Mucosa of gallbladder (tissue), 1 donor: ENCODE results near the gene SFMBT2. TPM values are rescaled to one million over a fixed set of nuclear protein-coding genes. Genes with fewer than 3 reads are reported as not detected.
"Not testable (repeated sequence)": the region's sequence is repeated elsewhere in the genome, so short reads cannot be mapped to it uniquely, and the experiment has no call there.

Experiments used
- DNase-seq: peaks from one replicate; pipeline ENCODE4 v3.0.0-alpha.2; 2020; ENCODE audit warnings: low spot score
- total RNA-seq: library from RNA; stranded (reverse); gene quantifications from one replicate; pipeline ENCODE4 v1.2.1, GENCODE V29; 2021
- donor health status: DM: no; HTN: no; CAD: no.

Gene SFMBT2
- total RNA-seq, 1 donor from 2014 or later, result 19.8 TPM

DNA sequence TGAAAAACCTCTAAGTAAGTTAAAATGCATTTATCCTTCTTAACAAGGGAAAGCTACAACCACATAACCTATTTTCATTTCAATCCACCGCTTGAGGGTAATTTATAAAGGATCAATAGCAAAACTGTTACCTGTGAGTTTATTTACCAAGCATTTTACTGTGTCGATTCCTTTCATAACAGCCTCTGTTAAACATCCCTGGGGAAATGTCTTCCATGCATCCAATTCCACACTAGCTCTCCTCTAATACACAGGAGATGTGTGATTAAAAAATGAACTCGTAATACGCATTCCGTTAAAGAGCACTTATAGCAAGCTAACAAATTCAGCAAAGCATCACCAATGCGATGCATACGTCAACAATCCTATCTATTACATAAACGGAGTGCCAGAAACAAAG is 185.7 kb downstream of the SFMBT2 start:
- DNase-seq, result no peak

DNA sequence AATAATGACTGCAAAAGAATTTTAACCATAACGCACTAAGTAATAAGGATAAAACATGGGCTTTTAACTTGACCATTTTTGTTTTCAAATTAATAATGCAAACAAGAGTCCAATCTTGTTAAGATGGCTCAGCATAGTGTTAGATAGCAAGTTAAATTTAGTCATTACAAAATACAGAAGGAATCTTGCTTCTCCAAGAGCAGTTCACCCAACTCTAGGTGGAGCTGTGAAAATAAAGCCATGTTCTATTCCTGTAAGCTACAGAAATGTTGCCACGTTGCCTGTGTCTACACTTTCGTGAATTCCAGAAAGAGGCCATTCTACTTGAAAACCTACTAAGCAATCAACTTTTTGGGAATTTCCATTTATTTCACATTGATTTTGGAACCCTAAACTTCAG is 191.9 kb downstream of the SFMBT2 start:
- DNase-seq, result no peak

GRCh38 chr10:7212696-7213095 is 198.1 kb downstream of the SFMBT2 start:
- DNase-seq, result not testable (repeated sequence)

DNA sequence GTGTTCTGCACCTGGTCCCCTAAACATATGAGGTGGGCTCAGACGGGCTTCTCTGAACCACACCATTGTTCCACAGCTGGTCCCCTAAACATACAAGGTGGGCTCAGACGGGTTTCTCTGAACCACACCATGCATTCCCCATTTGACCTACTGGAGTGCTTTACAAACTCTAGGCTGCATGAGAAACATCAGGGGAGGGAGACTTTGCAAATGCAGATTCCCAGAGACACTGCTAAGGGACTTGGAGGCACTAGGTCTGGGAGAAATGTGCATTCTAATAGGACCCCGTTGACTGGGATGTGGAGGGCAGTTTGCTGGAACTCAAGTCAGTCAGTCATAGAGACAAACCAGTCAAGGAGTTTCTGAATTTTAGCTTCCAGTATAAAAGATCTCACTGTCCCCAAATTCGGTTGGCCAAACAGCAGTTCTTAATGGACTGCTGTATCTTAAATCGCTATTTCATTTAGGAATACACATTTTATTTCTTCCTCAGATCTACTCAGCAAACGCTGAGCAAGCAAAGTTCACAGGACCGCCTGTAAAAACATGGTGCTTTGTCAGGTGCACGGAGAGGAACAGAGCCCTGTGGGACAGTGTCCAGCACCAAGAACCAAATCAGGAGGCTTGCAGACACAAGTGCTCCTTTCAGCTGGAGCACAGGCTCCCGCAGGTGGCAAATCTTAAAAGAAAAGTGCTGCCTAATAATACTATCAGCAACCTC is 198.8 kb downstream of the SFMBT2 start:
- DNase-seq, result no peak

DNA sequence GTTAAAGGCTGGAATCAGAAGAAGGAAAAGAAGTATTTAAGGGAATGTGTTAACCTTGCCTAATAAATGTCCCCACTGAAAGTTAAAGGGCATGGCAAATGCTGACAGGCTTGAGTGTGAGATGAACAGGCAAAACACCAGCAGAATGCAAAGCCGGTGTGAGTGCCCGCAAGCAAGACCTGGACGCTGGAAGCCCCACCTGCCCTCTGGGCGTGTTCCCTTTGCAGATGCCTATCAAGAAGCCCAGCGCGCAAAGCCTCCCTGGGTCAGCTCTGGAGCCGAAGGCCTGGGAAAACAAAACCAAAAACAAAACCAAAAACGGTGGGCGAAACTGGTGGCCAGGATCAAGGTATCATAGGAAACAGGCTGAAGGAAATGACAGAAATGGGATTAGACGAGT is 200.3 kb downstream of the SFMBT2 start:
- DNase-seq, result no peak

GRCh38 chr10:7209458-7209857 is 201.4 kb downstream of the SFMBT2 start:
- DNase-seq, result no peak

DNA sequence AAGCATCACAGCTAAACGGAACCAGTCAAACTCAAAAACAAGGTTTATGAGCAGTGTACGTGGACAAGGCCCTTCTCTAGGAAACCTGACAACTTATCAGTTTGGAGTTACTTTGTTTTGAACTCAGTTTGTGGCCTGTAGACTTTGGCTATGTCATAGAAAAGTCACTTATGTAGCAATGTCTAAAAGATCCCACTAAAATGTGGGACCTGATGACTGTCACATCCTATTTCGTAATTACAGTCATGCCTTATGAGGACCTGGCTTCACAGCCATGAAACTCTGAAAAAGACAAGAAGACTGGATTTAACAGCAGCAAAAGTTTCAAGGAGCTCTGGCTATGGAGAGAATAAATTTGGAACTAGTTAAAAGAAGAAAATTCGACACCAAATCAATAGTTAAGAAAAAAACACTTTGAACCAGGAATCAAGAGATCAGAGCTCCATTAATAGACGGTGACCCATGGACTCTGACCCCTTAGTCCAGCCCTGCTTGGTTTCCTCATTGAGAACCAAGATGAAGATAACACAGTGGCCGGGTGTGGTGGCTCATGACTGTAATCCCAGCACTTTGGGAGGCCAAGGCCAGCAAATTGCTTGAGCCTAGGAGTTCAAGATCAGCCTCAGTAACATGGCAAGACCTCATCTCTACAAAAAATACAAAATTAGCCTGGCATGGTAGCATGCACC is 204.3 kb downstream of the SFMBT2 start:
- peak; percentile 71 for DNase-seq

DNA sequence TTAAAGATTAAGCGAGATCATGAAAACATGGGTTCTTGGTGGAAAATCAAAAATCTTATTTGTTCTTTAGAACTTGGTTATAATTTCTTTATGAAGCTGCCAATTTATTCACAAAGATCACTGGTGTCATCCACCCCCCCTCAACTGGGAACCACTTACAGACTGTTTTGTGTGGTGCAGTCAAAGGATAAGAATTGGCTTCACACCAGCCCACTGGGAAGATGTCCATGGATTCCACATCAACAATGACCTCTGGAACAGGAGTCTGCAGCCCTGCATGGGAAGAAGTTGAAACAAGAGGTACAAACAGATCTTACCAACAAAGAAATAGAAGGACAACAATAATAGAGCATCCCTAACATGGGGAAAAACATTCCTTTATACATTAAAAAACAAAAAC is 205.2 kb downstream of the SFMBT2 start:
- DNase-seq, result no peak

DNA sequence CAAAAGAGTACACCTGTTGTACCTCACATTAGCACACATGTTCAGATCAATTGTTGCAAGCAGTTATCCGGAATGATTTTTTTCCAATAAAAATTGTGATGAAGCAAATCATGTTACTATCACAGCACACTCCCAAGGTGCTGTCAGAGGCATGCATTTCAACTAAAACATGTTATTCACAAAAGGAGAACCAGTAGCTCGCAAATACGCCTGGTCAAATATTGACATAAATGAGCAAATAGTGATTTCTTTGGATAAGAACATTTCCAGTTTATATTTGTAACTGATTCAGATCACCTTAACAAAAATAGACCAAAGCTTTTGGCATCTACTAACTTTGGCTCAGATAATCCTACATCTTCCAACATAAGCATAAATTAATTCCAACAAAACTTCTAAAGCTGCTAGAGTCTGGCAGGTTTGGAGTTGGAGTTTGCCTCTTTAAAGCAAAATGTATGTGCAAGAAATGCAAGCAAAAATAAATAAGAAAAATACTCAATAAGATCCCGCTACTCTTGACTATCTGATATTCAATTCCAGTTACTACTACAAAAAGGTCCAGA is 208.0 kb downstream of the SFMBT2 start:
- no peak for DNase-seq

DNA sequence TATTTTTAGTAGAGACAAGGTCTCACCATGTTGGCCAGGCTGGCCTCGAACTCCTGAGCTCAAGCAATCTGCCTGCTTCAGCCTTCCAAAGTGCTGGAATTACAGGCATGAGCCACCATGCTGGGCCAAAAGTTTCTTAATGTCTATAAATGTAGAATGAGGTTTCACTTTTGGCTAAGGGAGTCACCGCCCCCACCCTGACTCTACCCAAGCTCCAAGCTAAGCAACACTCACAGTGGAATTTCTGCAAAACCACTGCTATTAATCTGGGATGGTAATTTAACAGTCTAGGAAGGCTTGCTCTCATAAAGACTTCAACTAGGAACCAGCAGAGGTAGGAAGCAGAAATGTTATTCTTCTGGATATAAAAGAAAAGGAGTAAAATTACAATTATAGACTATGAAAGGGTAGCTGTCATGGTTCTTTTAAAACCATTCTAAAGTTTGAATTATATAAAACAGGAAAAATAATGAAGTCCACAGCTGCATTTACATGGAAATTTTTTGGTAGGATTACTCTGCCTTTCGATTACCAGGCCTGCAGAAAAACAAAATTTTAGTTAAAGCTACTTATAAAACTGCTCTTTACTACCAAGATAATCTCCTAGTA is 211.6 kb downstream of the SFMBT2 start:
- DNase-seq, result no peak

DNA sequence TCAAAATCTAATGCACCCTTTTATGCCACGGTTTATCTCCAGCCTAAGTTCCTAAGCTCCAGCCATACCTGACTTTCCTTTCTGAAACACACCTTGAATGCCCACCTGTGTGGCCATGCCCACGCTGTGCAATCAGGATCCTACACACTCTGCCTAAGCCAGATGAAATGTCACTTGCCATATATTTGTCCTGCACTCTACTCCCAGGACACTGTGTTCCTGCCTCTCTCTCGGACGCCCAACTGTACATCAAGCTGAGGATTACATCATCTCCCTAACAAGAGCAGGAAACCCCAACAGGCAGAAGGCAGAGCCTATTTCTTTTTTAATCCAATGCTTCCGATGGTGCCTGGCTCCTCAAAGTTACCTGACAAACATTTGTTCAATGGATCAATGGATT is 214.6 kb downstream of the SFMBT2 start:
- no peak for DNase-seq

DNA sequence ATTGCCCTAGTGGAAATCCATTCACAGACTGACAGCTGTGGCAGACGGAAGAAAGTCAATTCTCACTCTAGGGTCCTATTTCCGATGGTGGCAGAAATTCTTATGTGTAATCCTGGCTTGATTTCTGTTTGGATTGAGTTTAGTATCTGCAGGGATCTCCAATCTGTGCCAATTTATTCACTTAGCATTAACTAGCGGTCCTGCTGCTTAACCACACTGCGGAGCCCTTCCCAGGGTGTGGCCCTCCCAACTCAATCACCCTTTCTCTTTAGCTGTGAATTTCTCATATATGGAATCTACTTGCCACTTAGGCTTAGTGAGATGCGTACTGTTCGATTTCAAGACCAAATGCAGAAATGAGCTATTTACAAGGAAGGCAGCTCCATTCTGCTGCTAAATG is 215.7 kb downstream of the SFMBT2 start:
- DNase-seq, result no peak

DNA sequence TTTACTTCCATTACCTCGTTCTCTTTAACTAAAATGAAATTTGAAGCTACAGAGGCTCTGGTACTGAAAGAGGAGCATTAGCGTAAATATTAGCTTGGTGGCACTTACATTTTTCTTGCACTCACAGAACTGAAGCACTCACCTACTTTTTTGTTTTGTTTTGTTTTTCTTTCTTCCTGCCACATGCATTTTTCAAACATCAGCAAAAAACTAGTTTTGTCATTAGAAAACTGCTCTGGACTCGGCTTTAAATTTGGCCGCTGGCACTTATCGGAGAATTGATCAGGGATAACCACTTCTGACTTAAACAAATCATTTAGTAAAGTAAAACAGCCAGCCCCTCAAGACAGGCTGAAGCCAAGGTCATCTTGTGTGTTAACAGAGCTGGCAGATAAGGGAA is 216.3 kb downstream of the SFMBT2 start:
- DNase-seq, result no peak

GRCh38 chr10:7193369-7193768 is 217.5 kb downstream of the SFMBT2 start:
- DNase-seq, result no peak

DNA sequence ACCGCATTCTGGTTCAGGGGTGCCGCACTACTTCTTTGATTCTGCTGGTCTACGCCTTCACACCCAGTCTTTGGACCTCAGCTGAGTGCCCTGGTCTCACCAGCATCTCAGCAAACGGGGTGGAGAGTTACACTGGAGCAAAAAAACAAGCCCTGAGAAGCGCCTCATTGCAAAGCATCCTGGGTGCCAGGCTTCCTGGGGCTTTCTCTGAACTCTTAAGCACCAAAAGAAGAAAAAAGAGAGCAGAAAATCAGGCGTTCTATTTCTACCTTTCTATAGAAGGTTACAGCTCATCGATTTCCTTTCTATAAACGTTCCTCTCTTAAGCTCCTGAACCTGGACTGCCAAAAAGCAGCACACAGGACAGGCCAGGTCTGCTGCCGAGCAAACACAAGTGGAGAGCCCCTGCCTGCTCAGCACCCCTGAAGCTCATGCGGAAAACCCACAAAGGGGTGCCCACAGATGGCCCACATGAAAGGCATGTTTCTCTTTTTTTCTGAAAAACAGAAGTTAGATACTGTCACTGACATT is 217.9 kb downstream of the SFMBT2 start:
- DNase-seq, result no peak

- no peak for DNase-seq
These were observed 218.8 kb downstream of the SFMBT2 start for GRCh38 chr10:7192061-7192460.

GRCh38 chr10:7190772-7191171 is 220.1 kb downstream of the SFMBT2 start:
- not testable (repeated sequence) for DNase-seq

GRCh38 chr10:7189909-7190308 is 220.9 kb downstream of the SFMBT2 start:
- no peak for DNase-seq

DNA sequence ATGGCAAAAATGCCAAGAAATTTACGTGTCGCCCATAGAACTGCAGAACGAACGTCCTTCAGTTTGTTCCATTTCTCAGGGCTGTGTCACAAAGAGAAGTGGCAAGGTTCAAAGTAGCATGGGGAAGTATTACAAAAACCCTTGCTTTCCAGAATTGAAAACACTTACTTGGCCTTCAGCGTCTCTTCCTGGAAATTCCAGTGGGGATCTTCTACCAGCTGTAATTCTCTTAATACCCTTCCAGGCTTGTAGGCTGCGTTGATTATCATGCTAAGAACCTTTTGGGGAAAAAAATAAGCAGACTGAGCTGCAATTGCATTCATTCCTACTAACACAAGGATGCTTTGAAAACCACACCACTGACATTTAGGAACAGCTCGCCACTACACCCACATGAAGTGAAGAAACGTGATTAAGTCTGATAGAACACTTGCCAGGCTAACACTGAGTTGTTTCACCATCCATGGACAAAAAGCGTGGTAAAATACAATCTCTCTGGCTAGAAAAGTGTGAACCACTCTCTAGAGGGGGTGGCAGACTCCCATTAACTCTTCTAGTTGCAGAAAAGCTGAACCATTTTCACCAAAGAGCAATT is 222.3 kb downstream of the SFMBT2 start:
- DNase-seq, result no peak

DNA sequence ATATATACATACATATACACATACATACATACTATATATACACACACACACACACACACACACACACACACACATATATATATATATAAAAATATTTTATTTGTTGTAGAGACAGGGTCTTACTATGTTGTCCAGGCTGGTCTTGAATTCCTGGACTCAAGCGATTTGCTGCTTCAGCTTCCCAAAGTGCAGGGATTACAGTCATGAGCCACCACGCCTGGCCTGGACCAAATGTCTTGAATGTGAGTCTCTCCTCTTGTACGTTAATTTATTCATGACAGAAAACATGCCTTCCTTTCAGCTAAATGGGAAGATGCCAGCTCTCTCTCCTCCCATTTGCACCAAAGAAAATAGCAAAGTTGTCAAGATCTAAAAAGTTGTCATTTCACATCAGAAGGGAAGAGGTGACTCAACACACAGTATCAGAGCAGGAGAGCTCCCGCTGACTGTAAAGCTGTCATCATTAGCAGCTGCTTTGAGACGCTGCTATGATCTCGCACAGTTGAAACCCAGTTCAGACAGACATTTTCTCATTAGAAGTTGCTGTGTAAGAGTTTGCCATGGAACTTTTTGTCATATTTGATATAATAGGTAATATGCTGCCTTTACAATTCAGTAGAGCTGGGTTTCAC is 224.3 kb downstream of the SFMBT2 start:
- DNase-seq, result no peak

- no peak for DNase-seq
These were observed 225.5 kb downstream of the SFMBT2 start for GRCh38 chr10:7185367-7185690.
